GM21390 (cell line): Measurements from ENCODE around the gene C19orf53.
"Not testable (repeated sequence)": the region's sequence is repeated elsewhere in the genome, so short reads cannot be mapped to it uniquely, and the experiment has no call there.

Experiments
- ATAC-seq: cut with Tn5 transposase; IDR thresholded peaks from one replicate; pipeline ENCODE4 v1.9.1; 2021; ENCODE audit not compliant: unreplicated experiment

Gene C19orf53

DNA sequence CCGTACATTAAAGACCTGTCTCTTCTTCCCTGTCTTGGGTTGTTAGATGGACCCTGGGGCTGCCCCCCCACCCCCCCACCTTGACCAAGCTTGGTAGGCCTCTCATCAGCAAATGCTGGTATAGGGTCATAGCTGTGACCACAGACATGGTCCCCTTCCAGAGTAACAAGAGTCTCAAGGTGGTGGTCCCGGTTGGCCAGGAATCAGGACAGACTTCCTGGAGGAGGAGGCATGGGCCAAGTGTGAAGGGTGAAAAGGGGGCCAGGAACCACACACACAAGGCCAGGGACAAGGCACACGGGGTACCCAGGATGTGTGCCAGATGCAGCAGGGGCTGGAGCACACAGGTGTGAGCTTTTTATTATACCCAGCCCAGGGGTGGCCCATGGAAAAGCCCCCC, 11.0 kb upstream of the C19orf53 start:
- ATAC-seq = no peak

DNA sequence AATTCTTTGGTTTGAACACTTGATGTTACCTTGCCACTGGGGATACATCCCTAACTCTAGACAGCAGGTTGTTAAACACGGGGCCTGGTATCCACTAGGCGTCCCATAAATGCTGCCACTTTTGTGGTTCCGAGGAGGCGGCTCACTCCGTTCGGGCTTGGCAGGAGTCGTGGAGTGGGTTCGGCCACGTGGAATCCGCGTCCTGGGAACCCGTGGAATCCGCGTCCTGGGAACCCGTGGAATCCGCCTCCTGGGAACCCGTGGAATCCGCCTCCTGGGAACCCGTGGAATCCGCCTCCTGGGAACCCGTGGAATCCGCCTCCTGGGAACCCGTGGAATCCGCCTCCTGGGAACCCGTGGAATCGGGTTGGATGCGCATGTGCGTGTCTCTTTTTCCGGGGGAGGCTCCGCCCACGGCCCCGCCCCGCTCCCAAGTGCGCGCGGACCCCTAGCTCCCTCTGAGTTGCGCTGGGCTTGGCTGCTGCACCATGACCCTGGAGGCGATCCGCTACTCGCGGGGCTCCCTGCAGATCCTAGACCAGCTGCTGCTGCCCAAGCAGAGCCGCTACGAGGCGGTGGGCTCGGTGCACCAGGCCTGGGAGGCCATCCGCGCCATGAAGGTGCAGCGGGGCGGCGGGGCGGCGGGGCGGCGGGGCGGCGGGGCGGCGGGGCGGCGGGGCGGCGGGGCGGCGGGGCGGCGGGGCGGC, 10.0 kb upstream of the C19orf53 start, which contains the start of gene MRI1:
Gene MRI1, plus strand, starts transcription at position 422 of the 707 bp plus-strand sequence. Its CDS starts 67 bp downstream, at position 489.
- no peak for ATAC-seq

DNA sequence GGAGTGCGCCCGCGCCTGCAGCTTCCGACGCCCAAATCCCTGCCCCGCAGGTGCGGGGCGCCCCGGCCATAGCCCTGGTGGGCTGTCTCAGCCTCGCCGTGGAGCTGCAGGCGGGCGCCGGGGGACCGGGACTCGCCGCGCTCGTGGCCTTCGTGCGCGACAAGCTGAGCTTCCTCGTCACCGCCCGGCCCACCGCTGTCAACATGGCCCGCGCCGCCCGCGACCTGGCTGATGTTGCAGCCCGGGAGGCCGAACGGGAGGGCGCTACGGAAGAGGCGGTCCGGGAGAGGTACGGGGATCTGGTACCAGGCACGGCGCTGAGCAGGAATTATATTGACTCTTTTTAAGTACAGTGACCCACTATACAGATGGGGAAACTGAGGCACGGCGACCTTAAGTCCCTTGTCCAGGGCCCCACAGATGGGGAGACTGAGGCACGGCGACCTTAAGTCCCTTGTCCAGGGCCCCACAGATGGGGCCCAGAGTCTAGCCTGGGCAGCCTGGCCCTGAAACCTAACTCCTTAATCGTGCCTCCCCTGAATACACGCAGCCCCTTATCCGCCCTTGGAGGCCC, 9.3 kb upstream of the C19orf53 start:
- ATAC-seq = no peak

DNA sequence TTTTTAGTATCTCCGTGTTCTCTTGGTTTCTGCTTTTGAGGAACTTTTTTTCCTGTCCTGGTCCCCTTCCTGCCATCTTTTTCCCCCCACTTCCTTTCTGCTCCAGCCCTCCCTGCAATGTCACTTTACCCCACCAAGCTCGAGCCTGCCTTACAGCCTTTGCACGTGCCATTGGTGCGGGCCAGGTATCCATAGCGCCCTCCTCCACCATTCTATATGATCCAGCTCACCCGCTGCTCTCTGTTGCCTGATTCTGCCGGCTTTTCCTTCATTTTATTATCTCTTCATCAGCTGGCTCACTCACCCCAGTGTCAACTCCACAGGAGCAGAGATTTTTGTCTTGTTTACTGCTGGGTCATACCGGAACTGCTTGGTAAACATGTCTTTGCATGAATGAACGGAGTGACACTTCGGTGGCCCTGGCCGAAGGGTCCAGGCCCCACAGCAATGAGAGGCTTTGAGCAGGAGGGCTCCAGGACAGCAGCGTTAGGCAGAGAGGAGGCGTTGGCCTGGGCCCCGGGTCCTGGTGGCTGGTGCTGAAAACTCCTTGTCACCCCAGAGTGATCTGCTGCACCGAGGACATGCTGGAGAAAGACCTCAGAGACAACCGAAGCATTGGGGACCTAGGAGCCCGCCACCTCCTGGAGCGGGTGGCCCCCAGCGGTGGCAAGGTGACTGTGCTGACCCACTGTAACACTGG, 8.7 kb upstream of the C19orf53 start:
- no peak for ATAC-seq

DNA sequence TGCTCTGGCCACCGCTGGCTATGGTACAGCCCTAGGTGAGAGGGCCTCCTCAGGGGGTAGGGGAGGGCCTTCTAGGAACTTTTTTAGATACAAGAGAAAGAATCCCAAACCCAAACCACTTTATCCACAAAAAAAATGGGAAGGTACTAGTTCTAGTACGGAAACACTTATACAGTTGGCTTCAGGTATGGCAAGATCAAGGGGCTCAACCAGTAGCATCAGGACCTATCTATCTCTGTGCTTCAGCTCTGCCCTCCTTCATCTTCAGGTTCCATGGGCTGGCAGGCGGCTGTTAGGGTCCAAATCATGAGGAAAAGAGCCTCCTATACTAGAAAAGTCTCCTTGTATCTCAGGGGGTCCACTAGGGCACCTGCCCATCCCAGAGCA, 8.2 kb upstream of the C19orf53 start:
- ATAC-seq = no peak

DNA sequence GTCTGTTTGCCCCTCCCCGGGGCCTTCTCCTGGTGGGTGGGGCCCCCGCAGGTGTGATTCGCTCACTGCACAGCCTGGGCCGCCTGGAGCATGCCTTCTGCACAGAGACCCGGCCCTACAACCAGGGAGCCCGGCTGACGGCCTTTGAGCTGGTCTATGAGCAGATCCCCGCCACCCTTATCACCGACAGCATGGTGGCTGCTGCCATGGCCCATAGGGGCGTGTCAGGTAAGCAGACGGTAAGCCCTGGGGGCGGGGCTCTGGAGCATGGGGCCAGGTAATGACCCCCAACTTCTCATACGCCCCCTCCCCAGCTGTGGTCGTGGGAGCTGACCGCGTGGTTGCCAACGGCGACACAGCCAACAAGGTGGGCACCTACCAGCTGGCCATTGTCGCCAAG, 5.7 kb upstream of the C19orf53 start:
- ATAC-seq = no peak

DNA sequence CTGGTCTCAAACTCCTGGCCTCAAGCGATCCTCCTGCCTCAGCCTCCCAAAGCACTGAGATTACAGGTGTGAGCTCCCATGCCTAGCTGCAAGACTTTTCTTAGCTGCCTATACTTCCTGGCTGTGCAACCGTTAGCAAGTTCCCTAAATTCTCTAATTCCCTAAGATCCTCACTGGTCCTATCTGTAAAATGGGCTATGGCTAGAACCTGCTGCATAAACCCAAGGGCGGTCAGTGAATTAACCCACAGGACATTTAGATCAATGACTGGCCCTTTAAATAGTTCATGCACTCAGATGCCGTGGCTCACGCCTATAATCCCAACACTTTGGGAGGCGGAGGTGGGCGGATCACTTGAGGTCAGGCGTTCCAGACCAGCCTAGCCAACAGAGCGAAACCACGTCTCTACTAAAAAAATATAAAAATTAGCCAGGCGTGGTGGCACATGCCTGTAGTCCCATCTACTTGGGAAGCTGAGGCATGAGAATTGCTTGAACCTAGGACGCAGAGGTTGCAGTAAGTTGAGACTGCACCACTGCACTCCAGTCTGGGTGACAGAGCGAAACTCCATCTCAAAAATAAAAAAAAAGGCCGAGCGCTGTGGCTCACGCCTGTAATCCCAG, 4.1 kb upstream of the C19orf53 start:
- ATAC-seq = no peak

DNA sequence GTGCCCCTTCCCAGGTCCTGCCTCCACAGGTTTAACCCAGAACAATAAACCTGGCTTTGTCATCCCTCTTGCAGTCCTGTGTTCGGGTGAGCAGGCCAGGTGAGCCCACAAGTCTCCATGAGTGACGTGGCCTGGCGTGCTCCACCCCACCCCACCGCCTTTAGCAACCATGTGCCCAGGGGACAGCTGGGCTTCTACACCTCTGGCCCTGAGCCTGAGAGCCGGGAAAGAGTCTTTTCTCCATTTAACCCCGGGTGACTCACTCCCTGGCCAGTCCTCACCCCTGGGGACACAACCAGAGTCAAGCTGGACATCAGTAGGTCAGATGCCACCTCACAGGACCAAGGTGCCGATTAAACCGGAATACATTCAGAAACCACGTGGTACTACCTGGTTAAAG, 4.1 kb downstream of the C19orf53 start:
- no peak for ATAC-seq

DNA sequence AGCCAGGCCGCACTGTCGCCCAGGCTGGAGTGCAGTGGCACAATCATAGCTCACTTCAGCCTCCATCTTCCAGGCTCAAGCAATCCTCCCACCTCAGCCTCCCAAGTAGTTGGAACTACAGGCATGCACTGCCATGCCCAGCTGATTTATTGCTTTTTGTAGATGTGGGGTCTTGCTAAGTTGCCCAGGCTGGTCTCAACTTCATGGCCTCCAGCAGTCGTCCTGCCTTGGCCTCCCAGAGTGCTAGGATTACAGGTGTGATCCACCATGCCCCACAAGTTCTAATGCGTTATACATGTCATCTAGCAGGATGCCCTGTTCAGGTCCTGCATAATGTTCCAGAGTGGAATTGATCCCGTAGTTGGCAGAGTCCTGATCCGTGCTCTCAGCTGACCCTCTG, 4.6 kb downstream of the C19orf53 start:
- no peak for ATAC-seq

DNA sequence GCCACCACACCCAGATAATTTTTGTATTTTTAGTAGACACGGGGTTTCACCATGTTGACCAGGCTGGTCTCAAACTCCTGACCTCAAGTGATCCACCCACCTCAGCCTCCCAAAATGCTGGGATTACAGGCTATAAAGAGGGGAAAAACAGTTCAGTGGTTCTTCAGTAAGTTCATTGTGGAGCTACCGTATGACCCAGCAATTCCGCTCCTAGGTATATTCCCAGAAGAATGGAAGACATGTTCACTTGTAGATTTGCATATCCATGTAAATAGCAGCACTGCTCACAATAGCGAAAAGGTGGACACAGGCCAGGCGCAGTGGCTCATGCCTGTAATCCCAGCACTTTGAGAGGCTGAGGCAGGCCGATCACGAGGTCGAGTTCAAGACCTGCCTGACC, 5.5 kb downstream of the C19orf53 start:
- not testable (repeated sequence) for ATAC-seq

DNA sequence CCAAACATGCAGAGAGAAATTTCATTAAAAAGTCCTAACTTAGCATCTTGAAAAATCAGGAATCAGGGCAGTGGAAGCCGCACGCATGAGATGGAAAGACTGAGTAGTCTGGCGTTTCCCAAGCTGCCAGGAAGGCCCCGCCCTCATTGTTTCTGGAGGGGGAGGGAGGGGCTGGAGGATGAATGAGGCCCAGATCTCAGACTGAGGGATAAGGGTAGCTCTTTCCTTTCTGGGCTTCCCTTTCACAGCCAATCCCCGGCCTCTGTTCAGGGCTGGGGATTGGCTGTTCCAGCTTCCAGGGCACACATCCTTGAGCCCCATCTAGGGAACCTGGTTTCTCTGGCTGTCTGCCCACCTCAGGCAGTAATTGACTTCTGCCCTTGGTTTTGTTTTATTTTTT, 7.3 kb downstream of the C19orf53 start:
- no peak for ATAC-seq

DNA sequence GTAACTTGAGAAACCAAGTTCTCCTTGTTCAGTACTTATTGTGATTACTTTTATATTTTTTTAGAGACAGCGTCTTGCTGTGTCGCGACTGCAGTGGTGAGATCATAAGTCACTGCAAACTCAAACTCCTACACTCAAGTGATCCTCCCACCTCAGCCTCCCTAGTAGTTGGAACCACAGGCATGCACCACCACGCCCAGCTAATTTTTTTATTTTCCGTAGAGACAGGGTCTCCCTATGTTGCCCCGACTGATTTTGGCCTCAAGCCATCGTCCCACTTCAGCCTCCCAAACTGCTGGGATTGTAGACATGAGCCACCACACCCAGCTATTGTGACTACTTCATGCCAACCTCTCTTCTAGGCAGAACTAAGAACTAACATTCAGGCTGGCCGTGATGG, 8.3 kb downstream of the C19orf53 start:
- ATAC-seq = no peak

DNA sequence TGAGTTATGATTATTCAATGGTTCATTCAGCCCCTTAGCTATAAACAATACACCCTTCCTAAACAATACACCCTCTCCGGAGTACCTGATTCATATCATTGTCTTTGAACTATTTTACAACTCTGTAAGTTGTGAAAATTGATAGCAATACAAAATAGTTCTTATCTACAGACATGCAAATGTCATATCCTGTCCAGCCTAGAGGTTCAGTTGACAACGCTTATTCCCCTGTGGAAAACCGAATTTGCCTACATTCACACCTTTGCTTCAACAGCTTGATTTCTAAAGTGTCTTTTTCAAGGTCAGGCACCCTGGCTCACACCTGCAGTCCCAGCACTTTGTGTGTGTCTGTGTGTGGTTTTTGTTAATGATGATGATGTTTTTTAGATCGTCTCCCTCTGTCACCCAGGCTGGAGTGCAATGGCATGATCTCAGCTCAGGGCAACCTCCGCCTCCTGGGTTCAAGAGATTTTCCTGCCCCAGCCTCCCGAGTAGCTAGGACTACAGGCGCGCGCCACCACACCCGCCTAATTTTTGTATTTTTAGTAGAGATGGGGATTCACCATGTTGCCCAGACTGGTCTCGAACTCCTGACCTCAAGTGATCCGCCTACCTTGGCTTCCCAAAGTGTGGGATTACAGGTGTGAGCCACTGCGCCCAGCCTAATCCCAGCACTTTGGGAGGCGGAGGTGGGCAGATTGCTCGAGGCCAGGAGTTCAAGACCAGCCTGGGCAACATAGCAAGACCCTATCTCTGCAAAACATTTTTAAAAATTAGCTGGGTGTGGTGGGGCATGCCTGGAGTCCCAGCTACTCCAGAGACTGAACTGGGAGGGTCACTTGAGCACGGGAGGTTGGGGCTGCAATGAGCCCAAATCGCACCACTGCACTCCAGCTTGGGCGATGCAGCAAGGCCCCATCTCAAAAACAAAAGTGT, 9.6 kb downstream of the C19orf53 start:
- no peak for ATAC-seq

DNA sequence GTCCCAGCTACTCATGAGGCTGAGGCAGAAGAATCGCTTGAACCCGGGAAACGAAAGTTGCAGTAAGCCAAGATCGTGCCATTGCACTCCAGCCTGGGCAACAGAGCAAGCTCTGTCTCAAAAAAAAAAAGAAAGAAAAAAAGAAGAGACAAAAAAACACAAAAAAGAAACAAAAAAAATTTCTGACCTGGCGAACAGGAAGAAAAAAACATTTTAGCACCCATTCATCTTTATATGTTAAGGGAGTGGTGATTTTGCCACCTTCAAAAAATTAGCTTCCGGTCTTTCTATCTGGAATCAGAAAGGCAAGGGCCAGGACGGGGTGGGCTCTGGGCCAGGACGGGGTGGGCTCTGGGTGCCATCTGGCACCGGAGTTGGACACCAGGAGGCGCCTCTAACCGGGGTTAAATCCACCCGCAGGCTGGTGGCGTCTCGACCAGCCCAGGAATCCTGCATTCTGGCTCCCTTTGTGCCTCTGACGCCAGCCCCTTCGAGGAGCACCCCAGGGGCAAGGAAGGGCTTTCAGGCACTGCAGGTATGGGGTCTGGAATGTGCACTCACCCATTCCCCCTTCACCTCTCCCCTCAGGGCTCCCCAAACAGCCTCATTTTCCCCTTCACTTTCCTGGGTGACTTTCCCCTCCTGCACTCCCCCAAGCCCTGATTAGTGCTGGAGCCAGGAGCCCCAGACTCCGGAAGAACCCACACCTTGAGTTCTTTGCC, 10.6 kb downstream of the C19orf53 start:
- ATAC-seq = no peak

DNA sequence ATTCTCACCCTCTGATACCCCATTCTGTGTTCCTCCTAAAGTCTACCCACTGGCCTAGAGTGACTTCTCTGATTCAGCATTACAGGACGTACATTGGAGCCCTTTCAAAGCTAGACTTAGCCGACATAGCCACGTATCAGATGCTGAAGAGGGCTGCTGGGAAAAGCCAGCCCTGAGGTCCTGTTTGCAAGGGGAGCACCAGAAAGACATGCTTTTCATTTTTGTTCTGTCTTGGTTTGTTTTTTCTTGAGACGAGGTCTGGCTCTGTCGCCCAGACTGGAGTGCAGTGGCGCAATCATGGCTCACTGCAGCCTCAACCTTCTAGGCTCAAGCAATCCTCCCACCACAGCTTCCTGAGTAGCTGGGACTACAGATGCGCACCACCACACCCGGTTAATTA, 14.7 kb downstream of the C19orf53 start:
- ATAC-seq = no peak

DNA sequence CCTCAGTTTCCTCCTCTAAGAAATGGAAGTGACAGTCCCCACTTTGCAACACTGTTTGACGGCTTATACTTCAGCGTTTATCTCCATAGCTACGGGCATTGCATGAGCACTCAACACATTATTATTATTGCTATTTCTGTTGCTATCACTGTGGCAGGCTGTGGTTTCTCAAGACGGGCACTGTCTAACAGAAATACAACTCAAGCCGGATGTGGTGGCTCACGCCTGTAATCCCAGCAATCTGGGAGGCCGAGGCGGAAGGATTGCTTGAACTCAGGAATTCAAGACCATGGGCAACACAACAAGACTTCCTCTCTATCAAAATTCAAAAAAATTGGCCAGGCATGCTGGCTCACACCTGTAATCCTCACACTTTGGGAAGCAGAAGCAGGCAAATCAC, 16.1 kb downstream of the C19orf53 start:
- ATAC-seq = no peak

DNA sequence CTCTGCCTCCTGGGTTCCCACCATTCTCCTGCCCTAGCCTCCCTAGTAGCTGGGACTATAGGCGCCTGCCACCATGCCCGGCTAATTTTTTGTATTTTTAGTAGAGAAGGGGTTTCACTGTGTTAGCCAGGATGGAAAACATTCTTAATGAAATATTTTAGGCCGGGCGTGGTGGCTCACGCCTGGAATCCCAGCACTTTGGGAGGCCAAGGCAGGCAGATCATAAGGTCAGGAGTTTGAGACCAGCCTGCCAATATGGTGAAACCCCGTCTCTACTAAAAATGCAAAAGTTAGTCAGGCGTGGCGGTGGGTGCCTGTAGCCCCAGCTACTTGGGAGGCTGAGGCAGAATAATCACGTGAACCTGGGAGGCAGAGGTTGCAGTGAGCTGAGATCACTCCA, 19.1 kb downstream of the C19orf53 start:
- ATAC-seq = not testable (repeated sequence)

DNA sequence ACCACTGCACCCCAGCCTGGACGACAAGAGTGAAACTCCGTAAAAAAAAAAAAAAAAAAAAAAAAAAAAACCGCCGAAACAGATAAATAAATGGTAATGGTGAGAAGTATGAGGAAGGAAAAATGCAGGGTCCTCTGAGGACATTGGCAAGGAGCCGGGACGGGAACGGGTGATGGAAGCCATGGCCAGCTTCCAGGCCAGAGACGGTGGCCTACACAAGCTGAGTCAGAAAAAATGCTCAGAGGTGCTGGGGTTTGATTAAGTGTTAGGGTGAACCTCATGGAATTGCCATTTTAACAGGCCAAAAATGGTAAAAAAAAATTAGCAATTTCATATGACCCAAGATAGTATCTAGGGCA, 20.1 kb downstream of the C19orf53 start:
- ATAC-seq = no peak

DNA sequence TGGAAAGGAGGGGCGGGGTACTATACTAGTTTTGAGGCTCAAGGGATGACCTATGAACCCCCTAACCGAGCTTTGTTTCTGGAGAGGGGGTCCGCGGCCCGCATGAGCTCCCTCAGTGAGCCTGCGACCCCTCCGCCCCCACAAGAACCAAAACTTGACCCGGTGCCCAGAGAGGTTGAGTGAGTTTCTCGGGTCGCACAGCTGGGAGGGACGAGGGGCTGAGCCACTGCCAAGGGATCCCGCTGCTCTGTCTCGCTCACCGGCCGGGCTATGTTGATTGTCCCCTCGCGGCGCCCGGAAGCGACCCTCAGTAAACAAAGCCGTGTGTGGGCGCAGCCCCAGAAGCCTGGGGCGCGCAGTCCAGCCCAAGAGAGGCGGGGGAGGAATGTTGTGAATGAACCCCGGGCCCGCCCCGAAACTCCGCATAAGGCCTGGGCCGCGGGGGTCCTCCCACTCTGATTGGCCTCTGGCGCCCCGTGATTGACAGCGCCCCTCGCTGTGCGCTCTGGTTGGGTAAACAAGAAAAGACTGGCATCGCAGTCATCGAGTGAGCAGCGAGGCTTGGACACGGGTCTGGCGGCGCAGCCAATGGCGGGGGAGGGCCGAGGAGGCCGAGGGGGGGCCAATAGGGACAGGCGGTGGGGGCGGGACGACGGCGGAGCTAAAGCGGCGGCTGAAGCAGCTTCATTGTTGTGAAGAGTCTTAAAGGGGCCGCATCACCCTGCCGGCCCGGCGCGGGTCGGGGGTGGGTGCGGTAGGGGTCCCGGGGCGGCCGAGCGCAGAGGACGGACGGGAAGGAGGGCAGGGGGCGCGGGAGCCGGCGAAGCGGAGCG, 20.7 kb downstream of the C19orf53 start, which contains the start of gene ZSWIM4:
Gene ZSWIM4, plus strand, starts transcription at position 687 of the 833 bp plus-strand sequence. CDS start 206 bp downstream, outside the sequence.
- ATAC-seq = peak; percentile 93
